Esophagus (tissue), 2 donors: ENCODE results near the gene ATP5PO. TPM values are rescaled to one million over a fixed set of nuclear protein-coding genes. Genes with fewer than 3 reads are reported as not detected.

ENCODE experiments used
- H3K27ac ChIP-seq, 2 donors: one replicate each; pipeline ENCODE4 v1.5.1; 2013; ENCODE audit warnings: low read depth in 2 of 2, mild to moderate bottlenecking in 2 of 2, inconsistent platforms in 1 of 2, low read length in 1 of 2, moderate library complexity in 1 of 2
- H3K27me3 ChIP-seq, 2 donors: one replicate each; pipeline ENCODE4 v1.6.1; 2013; ENCODE audit warnings: low read length in 2 of 2, control low read depth in 1 of 2, mild to moderate bottlenecking in 1 of 2; ENCODE audit not compliant: insufficient read depth in 2 of 2, control insufficient read depth in 1 of 2
- H3K36me3 ChIP-seq, 2 donors: one replicate each; pipeline ENCODE4 v1.6.1; 2013; ENCODE audit warnings: low read length in 1 of 2; ENCODE audit not compliant: control insufficient read depth in 2 of 2, insufficient read depth in 2 of 2
- H3K4me1 ChIP-seq, 2 donors: one replicate each; pipeline ENCODE4 v1.6.1; 2013; ENCODE audit warnings: low read length in 1 of 2; ENCODE audit not compliant: control insufficient read depth in 2 of 2, insufficient read depth in 2 of 2
- H3K4me3 ChIP-seq, 2 donors: one replicate each; pipeline ENCODE4 v1.5.1; 2013; ENCODE audit warnings: low read length in 2 of 2, mild to moderate bottlenecking in 2 of 2, low read depth in 1 of 2, moderate library complexity in 1 of 2
- H3K9me3 ChIP-seq, 2 donors: one replicate each; pipeline ENCODE4 v1.6.1; 2013; ENCODE audit warnings: mild to moderate bottlenecking in 2 of 2, low read depth in 1 of 2, low read length in 1 of 2, moderate library complexity in 1 of 2; ENCODE audit not compliant: control insufficient read depth in 2 of 2, insufficient read depth in 1 of 2
- WGBS, 2 donors: extraction: QIAGEN DNeasy Blood & Tissue Kit; methylation state at CpG; one replicate each; pipeline ENCODE4 v1.1.7; 2013; 5-methylcytosine and 5-hydroxymethylcytosine counted together
- polyA plus RNA-seq, 2 donors: library from polyadenylated mRNA; stranded (reverse); fragments of 200-250 nt; gene quantifications; one replicate each; pipeline ENCODE4 v1.2.3, GENCODE V29; 2013
- donor health status: healthy with polysubstance abuse.
- donor health status: Bipolar disorder and iron deficiency.

ATP5PO gene
- polyA plus RNA-seq, 2 donors, result 246 to 329 TPM

DNA sequence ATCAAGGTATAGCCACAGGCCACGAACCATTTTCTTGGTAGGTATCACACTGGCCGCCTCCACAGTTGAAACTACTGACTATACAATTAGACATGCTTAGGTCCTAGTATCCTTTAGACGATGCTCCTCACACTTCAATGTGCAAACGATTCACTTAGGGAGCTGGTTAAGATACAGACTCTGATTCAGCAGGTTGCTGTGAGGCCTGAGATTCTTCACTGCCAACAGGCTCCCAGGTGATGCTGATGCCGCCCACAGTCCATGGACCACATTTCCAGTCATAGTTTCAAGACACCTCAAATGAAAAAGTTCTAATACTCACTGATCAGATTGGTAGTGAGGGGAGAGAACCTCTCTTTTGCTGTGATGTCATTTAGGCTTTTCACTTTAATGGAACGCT lies 6.8 kb downstream of the ATP5PO start:
- H3K27ac ChIP-seq, result no peak overlapping the region
- no peak overlapping the region for H3K4me3 ChIP-seq
- H3K4me1 ChIP-seq, result no peaks in the 10 kb centered on the region
- H3K36me3 ChIP-seq, result peaks cover 19 to 43% of the 10 kb centered on the region in 2 donors
- no peaks in the 10 kb centered on the region for H3K9me3 ChIP-seq
- 76 to 89% methylated on average over 6 of the region's 6 CpGs for WGBS, 2 donors
- H3K27me3 ChIP-seq, result no peaks in the 10 kb centered on the region

DNA sequence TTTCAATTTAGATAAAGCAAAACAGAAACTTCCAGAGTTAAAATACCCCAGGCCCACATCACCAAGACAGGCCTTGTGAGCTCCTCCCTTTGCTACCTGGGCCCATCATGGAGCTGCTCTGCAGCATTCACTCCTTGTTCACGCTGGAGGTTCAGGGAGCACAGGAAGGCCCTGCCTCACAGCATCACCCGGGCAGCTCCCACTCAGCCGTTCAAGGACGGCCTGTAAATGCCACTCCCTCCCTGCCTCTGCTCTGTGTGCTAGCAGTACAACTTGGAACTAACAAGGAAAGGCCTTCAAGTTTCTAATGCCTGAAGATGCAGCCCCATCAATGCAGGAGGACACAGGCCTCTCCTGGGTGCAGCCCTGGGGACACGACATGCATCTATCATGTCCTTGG lies 11.6 kb downstream of the ATP5PO start:
- Histone ChIP-seq H3K4me3 (no peak overlapping the region), H3K27me3 (no peaks in the 10 kb centered on the region), H3K4me1 (no peaks in the 10 kb centered on the region), H3K27ac (no peak overlapping the region), H3K36me3 (peaks cover 9 to 47% of the 10 kb centered on the region in 2 donors), H3K9me3 (no peaks in the 10 kb centered on the region)
- 76 to 82% methylated on average over 5 of the region's 5 CpGs for WGBS, 2 donors

DNA sequence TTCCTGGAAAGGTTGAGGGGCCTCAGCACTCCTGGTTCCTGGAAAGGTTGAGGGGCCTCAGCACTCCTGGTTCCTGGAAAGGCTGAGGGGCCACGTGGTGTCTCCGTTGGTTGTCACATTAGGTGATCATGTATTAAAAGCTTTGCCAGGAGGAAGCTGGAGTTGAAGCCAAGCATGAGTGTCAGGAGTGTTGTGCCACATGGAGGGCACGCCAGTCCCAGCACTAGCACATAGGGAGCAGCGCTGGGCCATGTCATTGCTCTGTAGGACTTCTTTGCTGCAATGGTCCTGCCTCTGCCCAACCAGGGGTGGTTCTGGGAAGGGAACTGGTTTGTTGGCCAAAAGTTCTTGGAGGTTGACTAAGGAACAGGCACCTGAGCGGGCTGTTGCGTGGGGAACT lies 13.3 kb downstream of the ATP5PO start:
- H3K9me3 ChIP-seq, result no peaks in the 10 kb centered on the region
- H3K27ac ChIP-seq, result peak overlapping the region in 1 of 2 donors; percentile 26
- H3K4me3 ChIP-seq, result no peak overlapping the region
- 84 to 89% methylated on average over 6 of the region's 6 CpGs for WGBS, 2 donors
- H3K27me3 ChIP-seq, result no peaks in the 10 kb centered on the region
- H3K36me3 ChIP-seq, result peaks cover 3 to 33% of the 10 kb centered on the region in 2 donors
- no peaks in the 10 kb centered on the region for H3K4me1 ChIP-seq

DNA sequence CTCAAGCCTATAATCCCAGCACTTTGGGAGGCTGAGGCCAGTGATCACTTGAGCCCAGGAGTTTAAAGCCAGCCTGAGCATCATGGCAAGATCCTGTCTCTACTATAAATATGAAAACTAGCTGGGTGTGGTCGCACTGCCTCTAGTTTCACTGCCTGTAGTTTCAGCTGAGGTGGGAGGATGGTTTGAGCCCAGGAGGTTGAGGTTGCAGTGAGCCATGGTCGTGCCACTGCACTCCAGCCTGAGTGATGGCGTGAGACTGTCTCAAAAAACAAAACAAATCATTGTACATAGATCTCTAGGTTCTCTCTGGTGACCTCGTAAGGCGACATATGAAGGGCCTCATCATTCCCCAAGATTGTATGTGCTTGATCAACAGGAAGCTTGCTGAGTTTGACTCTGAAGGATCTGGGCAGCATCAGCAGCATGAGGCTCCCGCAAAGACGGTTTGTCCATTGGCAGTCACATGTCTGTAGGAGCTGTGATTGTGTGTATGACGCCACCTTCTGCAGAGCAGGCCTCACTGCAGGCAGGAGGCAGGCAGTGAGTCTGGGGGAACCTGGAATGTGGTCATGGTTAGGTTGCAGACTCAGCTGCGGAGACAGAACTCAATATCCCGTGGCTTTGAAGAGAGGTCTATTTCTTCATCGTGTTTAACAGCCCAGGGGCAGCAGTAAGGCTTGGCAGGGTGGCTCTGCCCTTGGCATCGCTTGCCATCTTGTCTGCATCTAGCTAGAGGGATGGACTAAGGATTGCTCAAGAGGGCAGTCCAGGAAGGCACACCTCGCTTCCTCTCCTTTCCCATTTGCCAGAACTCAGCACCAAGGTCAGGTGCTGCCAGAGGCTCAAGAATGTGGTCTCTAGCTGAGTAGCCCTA lies 14.0 kb downstream of the ATP5PO start:
- Histone ChIP-seq H3K27ac (peak overlapping the region in 1 of 2 donors; percentile 26), H3K9me3 (no peaks in the 10 kb centered on the region), H3K4me3 (no peak overlapping the region), H3K4me1 (no peaks in the 10 kb centered on the region), H3K27me3 (no peaks in the 10 kb centered on the region), H3K36me3 (peaks cover 0 to 28% of the 10 kb centered on the region in 2 donors)
- WGBS, 2 donors, result 59 to 72% methylated on average over 13 of the region's 13 CpGs

DNA sequence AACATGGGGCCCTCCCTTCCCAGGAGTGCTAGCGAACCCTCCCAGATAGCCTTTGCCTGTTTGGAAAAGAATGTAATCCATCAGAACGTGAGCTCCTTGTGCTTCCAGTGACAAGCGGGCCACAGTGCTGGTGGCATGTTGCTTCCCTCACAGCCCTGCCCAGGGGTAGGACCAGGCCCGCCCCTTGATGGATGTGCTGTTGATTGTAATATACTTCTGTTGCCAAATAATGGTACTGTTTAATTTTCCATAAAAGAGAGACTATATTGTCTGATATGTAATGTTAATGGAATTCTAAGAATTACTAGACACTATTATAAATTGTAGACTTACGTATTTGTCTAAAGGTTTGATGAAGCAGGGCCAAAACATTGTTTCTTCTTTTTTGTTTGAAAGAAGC lies 16.4 kb downstream of the ATP5PO start:
- no peak overlapping the region for H3K27ac ChIP-seq
- no peaks in the 10 kb centered on the region for H3K9me3 ChIP-seq
- H3K36me3 ChIP-seq, result peaks cover 0 to 15% of the 10 kb centered on the region in 2 donors
- no peak overlapping the region for H3K4me3 ChIP-seq
- peaks cover 0 to 5% of the 10 kb centered on the region in 2 donors for H3K4me1 ChIP-seq
- no peaks in the 10 kb centered on the region for H3K27me3 ChIP-seq
- 70 to 80% methylated on average over 5 of the region's 5 CpGs for WGBS, 2 donors

DNA sequence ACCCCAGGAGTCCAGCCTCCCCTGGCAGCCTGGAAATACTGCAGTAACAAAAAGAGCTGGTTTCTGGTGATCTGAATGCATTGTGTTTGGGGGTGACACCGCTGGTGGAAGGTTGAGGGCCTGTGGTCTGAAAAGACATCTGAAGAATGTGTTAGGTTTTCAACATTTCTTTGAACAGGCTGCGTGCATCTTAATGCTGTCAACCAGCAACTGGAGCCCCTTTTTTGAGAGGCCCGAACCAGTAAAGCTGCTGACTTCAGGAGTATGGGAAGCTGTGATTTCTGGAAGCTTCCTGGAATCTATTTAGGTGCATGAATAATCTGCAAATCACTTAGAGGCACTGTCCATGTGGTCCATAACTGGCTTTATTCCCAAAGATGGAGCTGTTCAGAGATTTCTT lies 17.0 kb downstream of the ATP5PO start:
- H3K27ac ChIP-seq, result no peak overlapping the region
- H3K36me3 ChIP-seq, result peaks cover 0 to 11% of the 10 kb centered on the region in 2 donors
- 89 to 91% methylated on average over 3 of the region's 3 CpGs for WGBS, 2 donors
- no peak overlapping the region for H3K4me3 ChIP-seq
- peaks cover 0 to 5% of the 10 kb centered on the region in 2 donors for H3K4me1 ChIP-seq
- H3K27me3 ChIP-seq, result no peaks in the 10 kb centered on the region
- H3K9me3 ChIP-seq, result no peaks in the 10 kb centered on the region

DNA sequence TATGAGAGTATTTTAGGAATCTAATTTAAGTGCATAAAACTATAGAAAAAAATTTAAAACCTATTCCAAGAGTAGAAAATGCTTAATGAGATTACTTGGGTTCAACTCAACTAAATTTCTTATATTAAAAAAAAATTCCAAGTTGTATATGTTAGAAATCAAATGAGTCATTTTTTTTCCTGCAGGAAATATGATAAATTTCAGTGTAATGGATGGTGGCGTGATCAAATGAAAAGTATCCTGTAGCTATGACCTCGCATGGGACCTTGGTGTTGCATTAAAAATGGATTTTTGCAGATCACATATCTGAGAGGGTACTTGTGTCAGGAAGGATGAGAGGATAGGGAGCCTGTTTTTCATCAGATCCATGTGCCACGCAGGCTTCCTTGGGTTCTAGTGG lies 17.9 kb downstream of the ATP5PO start:
- Histone ChIP-seq H3K36me3 (peaks cover 0 to 9% of the 10 kb centered on the region in 2 donors), H3K27me3 (no peaks in the 10 kb centered on the region), H3K4me3 (no peak overlapping the region), H3K9me3 (no peaks in the 10 kb centered on the region), H3K4me1 (peaks cover 0 to 5% of the 10 kb centered on the region in 2 donors), H3K27ac (no peak overlapping the region)
- 96% methylated on average over 3 of the region's 3 CpGs for WGBS, 2 donors

DNA sequence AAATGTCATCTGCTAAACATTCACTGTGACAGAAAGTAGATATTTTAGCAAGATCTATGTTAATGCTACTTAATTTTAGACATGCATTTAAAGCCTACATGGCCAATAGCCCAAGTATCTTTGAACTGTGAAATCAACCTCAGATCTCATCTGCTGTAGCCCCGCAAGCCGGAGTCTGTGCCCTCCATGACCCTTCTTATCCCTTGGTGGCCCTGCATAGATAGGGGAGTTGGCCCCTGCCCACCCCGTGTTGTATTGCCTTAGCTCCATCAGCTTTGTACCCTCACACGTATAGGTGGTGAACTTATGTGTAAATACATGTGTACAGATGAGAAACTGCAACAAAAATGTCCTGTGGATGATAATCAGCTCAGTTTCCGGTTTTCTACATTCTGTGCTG lies 18.5 kb downstream of the ATP5PO start:
- Histone ChIP-seq H3K36me3 (peaks cover 0 to 3% of the 10 kb centered on the region in 2 donors), H3K4me3 (no peak overlapping the region), H3K4me1 (peaks cover 0 to 5% of the 10 kb centered on the region in 2 donors), H3K27ac (no peak overlapping the region), H3K27me3 (no peaks in the 10 kb centered on the region), H3K9me3 (no peaks in the 10 kb centered on the region)
- WGBS, 2 donors, result 79 to 86% methylated on average over 5 of the region's 5 CpGs

DNA sequence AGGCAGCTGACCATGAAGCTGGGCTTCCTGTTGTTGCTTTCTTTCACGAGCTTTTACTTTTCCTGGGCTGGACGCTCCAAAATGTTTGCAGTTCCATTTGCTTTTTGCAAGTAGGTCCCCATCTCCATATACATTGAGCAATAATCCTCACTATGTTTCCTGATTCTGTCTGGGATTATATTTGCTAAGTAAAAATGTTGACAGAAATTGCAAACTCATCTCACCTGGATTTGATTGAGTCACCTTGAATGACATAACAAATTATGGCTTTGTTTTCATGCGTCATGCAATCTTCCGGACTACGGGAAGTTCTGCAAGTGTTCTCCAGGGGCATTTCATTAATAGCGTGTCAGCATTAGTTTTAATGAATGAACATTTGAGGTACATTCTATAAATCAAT lies 18.9 kb downstream of the ATP5PO start:
- H3K27ac ChIP-seq, result no peak overlapping the region
- peaks cover 0 to 5% of the 10 kb centered on the region in 2 donors for H3K4me1 ChIP-seq
- no peaks in the 10 kb centered on the region for H3K36me3 ChIP-seq
- H3K27me3 ChIP-seq, result no peaks in the 10 kb centered on the region
- no peaks in the 10 kb centered on the region for H3K9me3 ChIP-seq
- H3K4me3 ChIP-seq, result no peak overlapping the region
- WGBS, 2 donors, result 81 to 83% methylated on average over 6 of the region's 6 CpGs

DNA sequence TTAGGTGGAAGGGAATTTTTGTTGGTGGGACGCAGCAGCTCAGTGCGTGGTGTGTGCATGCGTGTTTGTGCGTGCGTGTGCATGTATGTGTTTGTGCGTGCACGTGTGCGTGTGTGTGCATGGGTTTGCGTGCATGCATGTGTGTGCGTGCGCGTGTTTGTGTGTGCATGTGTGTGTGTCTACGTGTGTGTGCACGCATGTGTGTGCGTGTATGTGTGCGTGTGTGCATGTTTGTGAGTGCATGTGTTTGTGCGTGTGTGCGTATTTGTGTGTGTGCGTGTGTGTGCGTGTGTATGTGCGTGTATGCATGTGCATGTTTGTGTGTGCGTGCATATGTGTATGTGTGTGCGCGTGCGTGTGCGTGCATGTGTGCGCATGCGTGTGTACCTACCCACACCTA lies 20.2 kb downstream of the ATP5PO start:
- Histone ChIP-seq H3K4me3 (no peak overlapping the region), H3K9me3 (no peaks in the 10 kb centered on the region), H3K4me1 (peaks cover 0 to 5% of the 10 kb centered on the region in 2 donors), H3K27ac (no peak overlapping the region), H3K27me3 (no peaks in the 10 kb centered on the region), H3K36me3 (no peaks in the 10 kb centered on the region)
- WGBS, 2 donors, result 80 to 90% methylated on average over 28 of the region's 28 CpGs
